Stimulated activated CD4-positive, alpha-beta T cell treated with anti-CD3 and anti-CD28 coated beads, TNF-alpha, amount 100 ng/mL, for 1 hour (primary cell): ENCODE data around the gene PCNX2.

Experiments
- DNase-seq, 3 donors: peaks; one replicate each; pipeline ENCODE4 v3.0.0-alpha.2; 2020; ENCODE audit warnings: low read depth in 3 of 3, low spot score in 1 of 3

The PCNX2 gene

GRCh38 chr1:232965912-232966217 is 329.7 kb downstream of the PCNX2 start:
- DNase-seq = no peak

- no peak for DNase-seq
Measured at GRCh38 chr1:232965124-232965911, 330.2 kb downstream of the PCNX2 start.

- no peak for DNase-seq
Measured at GRCh38 chr1:232964601-232965000, 330.9 kb downstream of the PCNX2 start.

GRCh38 chr1:232962761-232963745 is 332.5 kb downstream of the PCNX2 start:
- no peak for DNase-seq

GRCh38 chr1:232958067-232958466 is 337.5 kb downstream of the PCNX2 start:
- no peak for DNase-seq

GRCh38 chr1:232956081-232956480 is 339.4 kb downstream of the PCNX2 start:
- DNase-seq = no peak

GRCh38 chr1:232954594-232955365 is 340.7 kb downstream of the PCNX2 start:
- DNase-seq = no peak

GRCh38 chr1:232952514-232953499 is 342.7 kb downstream of the PCNX2 start:
- no peak for DNase-seq

- no peak for DNase-seq
Measured at GRCh38 chr1:232951605-232952004, 343.9 kb downstream of the PCNX2 start.

- no peak for DNase-seq
Measured at GRCh38 chr1:232951180-232951579, 344.3 kb downstream of the PCNX2 start.

GRCh38 chr1:232950197-232951176 is 345.0 kb downstream of the PCNX2 start, which contains the start of gene NTPCR:
NTPCR (plus strand) TSS chr1:232950611; CDS start chr1:232950711, 100 bp downstream.
- peak; percentile 90 to 98 (median 94) for DNase-seq

- DNase-seq = no peak
Measured at GRCh38 chr1:232949636-232950196, 345.8 kb downstream of the PCNX2 start.

- no peak for DNase-seq
Measured at GRCh38 chr1:232944347-232944746, 351.2 kb downstream of the PCNX2 start.

GRCh38 chr1:232943679-232944252 is 351.8 kb downstream of the PCNX2 start:
- DNase-seq = no peak

GRCh38 chr1:232942413-232943294 is 352.9 kb downstream of the PCNX2 start:
- DNase-seq = no peak

- no peak for DNase-seq
Measured at GRCh38 chr1:232940262-232940661, 355.3 kb downstream of the PCNX2 start.

GRCh38 chr1:232939748-232940147 is 355.8 kb downstream of the PCNX2 start:
- DNase-seq = no peak
